Measurements from ENCODE around the gene ANAPC4. TPM values are rescaled to one million over a fixed set of nuclear protein-coding genes. Genes with fewer than 3 reads are reported as not detected.

Gene ANAPC4
- total and polyA plus RNA-seq, 2 donors (not counting 3 experiments of a cell fraction or from before 2014, with no cell fraction given) = 7.6 to 32.1 TPM

DNA sequence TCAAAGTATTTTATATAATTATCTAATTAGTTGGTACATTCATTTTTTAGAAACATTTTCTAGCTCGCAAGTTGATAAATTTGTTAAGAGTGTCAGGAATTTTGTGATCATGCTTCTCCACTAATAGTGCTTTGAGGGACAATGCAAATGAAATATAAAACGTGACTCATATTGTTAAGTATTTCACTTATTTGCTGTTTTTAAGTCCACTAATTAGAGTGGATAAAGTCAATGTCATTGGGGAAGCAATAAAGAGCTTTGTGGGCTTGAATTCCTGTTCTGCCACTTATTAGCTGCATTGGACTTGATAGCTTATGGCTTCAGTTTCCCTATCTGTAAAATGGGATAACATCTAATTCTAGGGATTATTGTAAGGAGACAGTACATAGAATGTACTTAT is 26.5 kb upstream of the ANAPC4 start:
- H3K27me3 ChIP-seq (ENCODE audit: control insufficient read depth in 2 of 2, insufficient read depth in 2 of 2, low read length in 2 of 2) = no peaks in the 10 kb centered on the region
- no peak overlapping the region for H3K4me2 ChIP-seq (ENCODE audit: insufficient read depth, low read length)
- no peak for DNase-seq (ENCODE audit: low read depth, low spot score)
- H3K27ac ChIP-seq (ENCODE audit: insufficient read depth, low read depth, low read length) = no peak overlapping the region
- dilution Hi-C loops (cut with MboI; ENCODE audit: extremely low pct_ligation_motif_present, low sequenced_read_pairs) (no loop called here), intact Hi-C loops (cut with micrococcal nuclease) (no loop called here)
- H3K36me3 ChIP-seq (ENCODE audit: control insufficient read depth in 2 of 2, extremely low read depth in 1 of 2, insufficient read depth in 2 of 2, low read length in 2 of 2) = no peaks in the 10 kb centered on the region
- no peaks in the 10 kb centered on the region for H3K9me3 ChIP-seq (replicated peaks; ENCODE audit: control insufficient read depth, insufficient read depth, low read length)
- H3K79me2 ChIP-seq (ENCODE audit: control insufficient read depth, insufficient read depth, low read length) = no peaks in the 10 kb centered on the region
- no peak for FAIRE-seq
- no peak overlapping the region for H3K9ac ChIP-seq (replicated peaks; ENCODE audit: extremely low read depth, insufficient read depth, low read length)
- no peak overlapping the region for H2AFZ ChIP-seq (ENCODE audit: low read depth, low read length)
- no peaks in the 10 kb centered on the region for H4K20me1 ChIP-seq (replicated peaks; ENCODE audit: control insufficient read depth, extremely low read depth, insufficient read depth, low read length)
- H3K9me1 ChIP-seq (replicated peaks; ENCODE audit: control insufficient read depth, extremely low read depth, insufficient read depth, low read length) = no peaks in the 10 kb centered on the region
- peaks cover 6% of the 10 kb centered on the region for H3K4me1 ChIP-seq (ENCODE audit: control insufficient read depth, extremely low read depth, insufficient read depth, low read length)
- ChIA-PET POLR2A (no interaction called here), CTCF (interaction anchor here (1.2 to 3.8 kb wide), 3 partner anchors 17 to 177 kb away, joined by 4 to 34 read pairs (median 13); partner anchors contain the start of gene ZCCHC4)
- BruUV-seq (replicated peaks) = no TSS peak
- TF ChIP-seq MAX (IDR thresholded peaks at IDR 0.05; ENCODE audit: insufficient read depth, insufficient read length) = no peak
- TF ChIP-seq POLR2AphosphoS5 (IDR thresholded peaks at IDR 0.05; ENCODE audit: insufficient read depth, low read depth, low read length) = no peak
- TF ChIP-seq POLR2A (IDR thresholded peaks at IDR 0.05; ENCODE audit: low read depth, low read length) = no peak
- TF ChIP-seq CTCF (IDR thresholded peaks at IDR 0.05; ENCODE audit: extremely low read depth in 1 of 2, insufficient read depth in 1 of 2, low read depth in 1 of 2, low read length in 2 of 2) = no peak
- H3K4me3 ChIP-seq (replicated peaks in 1 of 3; ENCODE audit: insufficient read depth in 1 of 3, low read depth in 1 of 3, low read length in 3 of 3) = no peak overlapping the region

GRCh38 chr4:25351777-25352416 is 25.2 kb upstream of the ANAPC4 start:
- Histone ChIP-seq H3K4me3 (replicated peaks in 1 of 3; ENCODE audit: insufficient read depth in 1 of 3, low read depth in 1 of 3, low read length in 3 of 3) (no peak overlapping the region), H3K9ac (replicated peaks; ENCODE audit: extremely low read depth, insufficient read depth, low read length) (no peak overlapping the region), H3K9me3 (replicated peaks; ENCODE audit: control insufficient read depth, insufficient read depth, low read length) (no peaks in the 10 kb centered on the region), H3K36me3 (ENCODE audit: control insufficient read depth in 2 of 2, extremely low read depth in 1 of 2, insufficient read depth in 2 of 2, low read length in 2 of 2) (no peaks in the 10 kb centered on the region), H3K4me1 (ENCODE audit: control insufficient read depth, extremely low read depth, insufficient read depth, low read length) (peaks cover 6% of the 10 kb centered on the region), H3K4me2 (ENCODE audit: insufficient read depth, low read length) (peak overlapping the region; percentile 1), H3K27ac (ENCODE audit: insufficient read depth, low read depth, low read length) (no peak overlapping the region), H4K20me1 (replicated peaks; ENCODE audit: control insufficient read depth, extremely low read depth, insufficient read depth, low read length) (no peaks in the 10 kb centered on the region), H3K27me3 (ENCODE audit: control insufficient read depth in 2 of 2, insufficient read depth in 2 of 2, low read length in 2 of 2) (no peaks in the 10 kb centered on the region), H3K79me2 (ENCODE audit: control insufficient read depth, insufficient read depth, low read length) (no peaks in the 10 kb centered on the region), H2AFZ (ENCODE audit: low read depth, low read length) (no peak overlapping the region), H3K9me1 (replicated peaks; ENCODE audit: control insufficient read depth, extremely low read depth, insufficient read depth, low read length) (no peaks in the 10 kb centered on the region)
- DNase-seq (ENCODE audit: low read depth, low spot score) = peak; percentile 27
- dilution Hi-C loops (cut with MboI; ENCODE audit: extremely low pct_ligation_motif_present, low sequenced_read_pairs) (no loop called here), intact Hi-C loops (cut with micrococcal nuclease) (no loop called here)
- no TSS peak for BruUV-seq (replicated peaks)
- POLR2A ChIA-PET = no interaction called here
- TF ChIP-seq CTCF (IDR thresholded peaks at IDR 0.05; ENCODE audit: extremely low read depth in 1 of 2, insufficient read depth in 1 of 2, low read depth in 1 of 2, low read length in 2 of 2) = no peak
- TF ChIP-seq POLR2AphosphoS5 (IDR thresholded peaks at IDR 0.05; ENCODE audit: insufficient read depth, low read depth, low read length) = no peak
- no peak for TF ChIP-seq MYC (IDR thresholded peaks at IDR 0.05; ENCODE audit: low read depth, low read length)
- no peak for TF ChIP-seq GATA2 (IDR thresholded peaks at IDR 0.05; ENCODE audit: insufficient read depth, insufficient read length, low read depth, low read length)
- TF ChIP-seq FOS (IDR thresholded peaks at IDR 0.05; ENCODE audit: borderline replicate concordance, insufficient read depth, low read length) = no peak
- TF ChIP-seq JUN (IDR thresholded peaks at IDR 0.05; ENCODE audit: borderline replicate concordance, insufficient read depth, insufficient read length, low read depth) = no peak
- no peak for TF ChIP-seq EZH2 (IDR thresholded peaks at IDR 0.05; ENCODE audit: borderline replicate concordance, low read depth, low read length, severe bottlenecking)
- no peak for TF ChIP-seq MAX (IDR thresholded peaks at IDR 0.05; ENCODE audit: insufficient read depth, insufficient read length)
- no peak for TF ChIP-seq POLR2A (IDR thresholded peaks at IDR 0.05; ENCODE audit: low read depth, low read length)
- FAIRE-seq = no peak
- CTCF ChIA-PET = interaction anchor here (1.2 to 3.8 kb wide), 5 partner anchors 10 to 178 kb away, joined by 3 to 34 read pairs (median 7); partner anchors contain the start of gene ZCCHC4

All from endothelial cell of umbilical vein (primary cell).